ENCODE results near the gene SRI.

GRCh38 chr7:88215295-88215694 lies 4.5 kb downstream of the SRI start:
- TF ChIP-seq POLR2AphosphoS5 (IDR thresholded peaks at IDR 0.05), result no peak
- no peak for TF ChIP-seq CTCF (IDR thresholded peaks at IDR 0.05)
